Measurements from ENCODE around the gene ACAD8.

GRCh38 chr11:134312807-134313206 lies 59.4 kb downstream of the ACAD8 start:
- TF ChIP-seq CTCF (IDR thresholded peaks at IDR 0.05): no peak
- no peak for TF ChIP-seq POLR2A (IDR thresholded peaks at IDR 0.05)
